NB4 (cell line): ENCODE data around the gene SGO2.
A peak's percentile ranks its signal among the peaks of the same experiment; 100 is the strongest.

Experiments
- DNase-seq: peaks from one replicate; pipeline ENCODE4 v3.0.0; 2010; ENCODE audit warnings: low read depth
- H3K4me3 ChIP-seq: one replicate; pipeline ENCODE4 v1.5.1; 2011; ENCODE audit warnings: mild to moderate bottlenecking, low read depth, low read length, moderate library complexity
- MYC ChIP-seq: IDR thresholded peaks from 2 replicates; pipeline ENCODE4 v1.6.1; 2011; ENCODE audit warnings: low read depth, low read length
- POLR2A ChIP-seq: IDR thresholded peaks from 2 replicates; pipeline ENCODE4 v1.6.1; 2011; ENCODE audit warnings: mild to moderate bottlenecking; ENCODE audit not compliant: insufficient read length; ENCODE audit errors: extremely low read depth
- TF ChIP-seq, protein P1 (sequence below): IDR thresholded peaks from 2 replicates; pipeline ENCODE4 v1.6.1; 2011; ENCODE audit warnings: low read depth, low read length
- TF ChIP-seq, protein P2 (sequence below): IDR thresholded peaks from one replicate; pipeline ENCODE4 v1.5.1; 2012; ENCODE audit warnings: low read depth, low read length

Gene SGO2

DNA sequence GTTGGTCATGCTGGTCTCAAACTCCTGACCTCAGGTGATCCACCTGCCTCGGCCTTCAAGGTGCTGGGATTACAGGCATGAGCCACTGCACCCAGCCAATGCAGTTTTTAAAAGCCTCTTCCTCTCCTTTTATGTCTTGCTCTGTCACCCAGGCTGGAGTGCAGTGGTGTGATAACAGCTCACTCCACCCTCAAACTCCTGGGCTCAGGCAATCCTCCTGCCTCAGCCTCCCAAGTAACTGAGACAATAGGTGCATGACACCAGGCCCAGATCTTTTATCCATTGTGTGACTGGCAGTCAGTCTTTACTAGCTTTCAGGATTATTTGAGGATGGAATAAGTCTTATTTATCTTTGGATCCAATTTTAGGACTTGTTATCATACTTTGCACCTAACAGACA is 29.3 kb upstream of the SGO2 start:
- TF ChIP-seq, protein P1, sequence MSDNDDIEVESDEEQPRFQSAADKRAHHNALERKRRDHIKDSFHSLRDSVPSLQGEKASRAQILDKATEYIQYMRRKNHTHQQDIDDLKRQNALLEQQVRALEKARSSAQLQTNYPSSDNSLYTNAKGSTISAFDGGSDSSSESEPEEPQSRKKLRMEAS = no peak
- TF ChIP-seq MYC = no peak
- no peak for TF ChIP-seq POLR2A
- TF ChIP-seq, protein P2, sequence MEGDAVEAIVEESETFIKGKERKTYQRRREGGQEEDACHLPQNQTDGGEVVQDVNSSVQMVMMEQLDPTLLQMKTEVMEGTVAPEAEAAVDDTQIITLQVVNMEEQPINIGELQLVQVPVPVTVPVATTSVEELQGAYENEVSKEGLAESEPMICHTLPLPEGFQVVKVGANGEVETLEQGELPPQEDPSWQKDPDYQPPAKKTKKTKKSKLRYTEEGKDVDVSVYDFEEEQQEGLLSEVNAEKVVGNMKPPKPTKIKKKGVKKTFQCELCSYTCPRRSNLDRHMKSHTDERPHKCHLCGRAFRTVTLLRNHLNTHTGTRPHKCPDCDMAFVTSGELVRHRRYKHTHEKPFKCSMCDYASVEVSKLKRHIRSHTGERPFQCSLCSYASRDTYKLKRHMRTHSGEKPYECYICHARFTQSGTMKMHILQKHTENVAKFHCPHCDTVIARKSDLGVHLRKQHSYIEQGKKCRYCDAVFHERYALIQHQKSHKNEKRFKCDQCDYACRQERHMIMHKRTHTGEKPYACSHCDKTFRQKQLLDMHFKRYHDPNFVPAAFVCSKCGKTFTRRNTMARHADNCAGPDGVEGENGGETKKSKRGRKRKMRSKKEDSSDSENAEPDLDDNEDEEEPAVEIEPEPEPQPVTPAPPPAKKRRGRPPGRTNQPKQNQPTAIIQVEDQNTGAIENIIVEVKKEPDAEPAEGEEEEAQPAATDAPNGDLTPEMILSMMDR = no peak
- no peak for DNase-seq
- H3K4me3 ChIP-seq = no peak overlapping the region

DNA sequence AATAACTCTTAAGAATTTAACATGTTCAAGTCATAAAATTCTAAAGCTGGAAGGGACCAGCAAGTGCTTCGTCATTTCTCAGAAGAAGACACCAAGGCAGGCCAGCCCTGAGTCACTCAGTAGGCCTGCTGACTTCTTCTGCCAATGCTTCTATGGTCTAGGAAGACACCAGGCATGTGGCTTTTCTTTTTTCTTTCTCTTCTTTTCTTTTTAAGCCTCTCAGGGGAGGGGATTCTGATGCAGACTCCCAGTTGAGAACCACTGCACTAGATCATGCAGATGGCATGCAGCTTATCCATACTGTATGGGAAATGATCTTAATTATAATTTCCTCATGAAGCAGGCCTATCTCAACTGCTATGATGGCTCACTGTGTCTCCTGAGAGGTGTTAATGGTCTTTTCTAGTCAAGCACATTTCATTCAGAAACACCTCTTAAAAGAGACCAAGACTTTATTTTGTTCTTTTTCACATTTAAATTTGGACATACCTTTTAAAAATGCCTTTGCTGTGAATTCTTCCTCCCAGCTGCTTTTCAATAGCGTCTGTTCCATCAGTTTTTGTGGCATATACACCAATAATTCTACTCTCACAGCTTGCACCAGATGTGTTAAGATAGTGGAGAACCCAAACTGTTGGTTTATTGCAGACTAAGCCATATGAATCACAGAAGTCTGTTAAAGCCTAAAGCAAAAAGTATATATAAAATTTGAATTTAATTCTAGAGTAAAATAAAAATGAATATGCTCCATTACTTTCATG is 27.4 kb upstream of the SGO2 start:
- no peak for DNase-seq
- H3K4me3 ChIP-seq = no peak overlapping the region
- TF ChIP-seq MYC (no peak), POLR2A (no peak)
- TF ChIP-seq, protein P1 = no peak
- TF ChIP-seq, protein P2 = no peak

DNA sequence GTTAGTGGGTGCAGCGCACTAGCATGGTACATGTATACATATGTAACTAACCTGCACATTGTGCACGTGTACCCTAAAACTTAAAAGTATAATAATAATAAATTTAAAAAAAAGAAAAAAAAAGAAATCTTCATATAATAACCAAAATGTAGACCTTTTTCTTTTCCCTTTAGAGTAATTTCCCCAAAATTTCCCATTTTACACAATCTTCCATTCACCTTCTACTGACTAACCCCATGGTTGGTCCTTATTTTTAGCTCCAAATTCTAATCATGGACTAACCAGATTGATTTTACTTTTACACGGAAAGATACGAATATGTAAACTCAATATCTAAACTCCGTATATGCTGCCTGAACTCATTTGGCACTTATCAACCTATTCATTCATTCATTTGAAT is 23.8 kb upstream of the SGO2 start:
- TF ChIP-seq, protein P2 = no peak
- no peak for TF ChIP-seq MYC
- TF ChIP-seq, protein P1 = no peak
- TF ChIP-seq POLR2A = no peak
- no peak overlapping the region for H3K4me3 ChIP-seq
- no peak for DNase-seq

DNA sequence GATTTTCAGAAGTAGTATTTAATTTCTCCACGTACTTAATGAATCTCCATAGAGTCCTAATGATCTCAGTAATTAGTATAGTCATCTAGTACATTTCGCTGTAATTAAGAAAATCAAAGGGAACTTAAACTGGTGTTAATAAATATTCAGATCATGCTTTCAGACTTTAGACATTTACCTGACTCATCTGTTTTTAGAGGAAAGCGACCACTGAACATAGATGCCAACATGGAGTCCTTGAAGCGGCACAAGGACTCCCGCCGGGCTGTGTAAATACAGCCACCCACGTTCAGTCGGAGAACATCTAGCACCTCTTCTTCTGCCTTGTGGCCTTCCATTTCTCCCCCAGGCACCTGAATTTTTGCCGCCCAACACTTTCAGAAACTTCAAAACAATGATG is 19.3 kb upstream of the SGO2 start:
- no peak overlapping the region for H3K4me3 ChIP-seq
- TF ChIP-seq POLR2A = no peak
- TF ChIP-seq, protein P2 = no peak
- TF ChIP-seq, protein P1 = no peak
- no peak for TF ChIP-seq MYC
- DNase-seq = no peak

DNA sequence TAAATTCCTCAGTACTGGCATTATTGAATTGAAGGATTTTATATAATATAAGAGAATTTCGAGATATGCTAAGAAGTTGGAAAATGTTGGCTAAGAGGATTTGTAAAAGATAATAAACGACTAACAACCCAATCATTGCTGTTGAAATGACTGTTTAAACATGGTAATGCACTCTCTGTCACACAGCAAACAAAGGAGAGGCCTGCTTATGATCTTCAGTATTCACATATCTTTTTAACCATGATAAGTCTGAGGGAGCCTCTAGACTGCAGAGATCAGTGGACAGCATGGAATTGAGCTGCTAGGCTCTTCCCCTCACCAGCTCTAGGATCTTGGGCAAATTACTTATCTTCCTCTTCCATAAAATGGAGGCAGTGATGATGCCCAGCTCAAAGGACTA is 18.8 kb upstream of the SGO2 start:
- DNase-seq = no peak
- H3K4me3 ChIP-seq = no peak overlapping the region
- no peak for TF ChIP-seq POLR2A

DNA sequence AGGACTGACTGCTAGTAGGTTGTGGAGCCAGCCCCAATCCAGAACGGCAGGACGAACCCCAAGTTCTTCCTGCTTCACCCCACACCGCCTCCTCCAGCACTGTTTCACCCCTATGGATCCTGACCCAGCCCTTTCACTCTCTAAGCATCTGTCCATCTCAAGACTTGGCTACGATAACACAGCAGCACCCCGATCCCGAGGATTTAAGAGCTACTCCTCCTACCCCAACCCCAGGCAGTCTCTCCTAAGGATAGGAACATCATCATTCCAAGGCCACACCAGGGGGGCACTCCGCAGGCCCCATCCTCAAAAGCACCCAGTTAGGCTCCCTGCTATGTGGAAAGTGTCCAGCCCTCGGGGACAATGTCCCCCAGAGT is 16.8 kb upstream of the SGO2 start:
- peak overlapping the region; percentile 81 for H3K4me3 ChIP-seq
- peak; percentile 32 for DNase-seq
- no peak for TF ChIP-seq MYC
- no peak for TF ChIP-seq POLR2A
- TF ChIP-seq, protein P1 = no peak
- TF ChIP-seq, protein P2 = no peak
